ENCODE data around the gene PDGFA.

PDGFA gene

GRCh38 chr7:491958-492713 lies 27.5 kb downstream of the PDGFA start:
- no peak for DNase-seq (ENCODE audit: low read depth in 1 of 2, low spot score in 1 of 2)

- no peak for DNase-seq (ENCODE audit: low read depth in 1 of 2, low spot score in 1 of 2)
Observed at GRCh38 chr7:491292-491957, 28.2 kb downstream of the PDGFA start.

- DNase-seq (ENCODE audit: low read depth in 1 of 2, low spot score in 1 of 2): no peak
Observed at GRCh38 chr7:490461-491291, 29.0 kb downstream of the PDGFA start.

- DNase-seq (ENCODE audit: low read depth in 1 of 2, low spot score in 1 of 2): no peak
Observed at GRCh38 chr7:489876-490275, 29.8 kb downstream of the PDGFA start.

GRCh38 chr7:486216-486743 lies 33.4 kb downstream of the PDGFA start:
- no peak for DNase-seq (ENCODE audit: low read depth in 1 of 2, low spot score in 1 of 2)

- no peak for DNase-seq (ENCODE audit: low read depth in 1 of 2, low spot score in 1 of 2)
Observed at GRCh38 chr7:485188-486081, 34.2 kb downstream of the PDGFA start.

- DNase-seq (ENCODE audit: low read depth in 1 of 2, low spot score in 1 of 2): no peak
Observed at GRCh38 chr7:484356-485101, 35.1 kb downstream of the PDGFA start.

GRCh38 chr7:483656-484355 lies 35.8 kb downstream of the PDGFA start:
- no peak for DNase-seq (ENCODE audit: low read depth in 1 of 2, low spot score in 1 of 2)

- no peak for DNase-seq (ENCODE audit: low read depth in 1 of 2, low spot score in 1 of 2)
Observed at GRCh38 chr7:482521-483083, 37.0 kb downstream of the PDGFA start.

- no peak for DNase-seq (ENCODE audit: low read depth in 1 of 2, low spot score in 1 of 2)
Observed at GRCh38 chr7:481219-481930, 38.3 kb downstream of the PDGFA start.

GRCh38 chr7:480531-481218 lies 39.0 kb downstream of the PDGFA start:
- no peak for DNase-seq (ENCODE audit: low read depth in 1 of 2, low spot score in 1 of 2)

- no peak for DNase-seq (ENCODE audit: low read depth in 1 of 2, low spot score in 1 of 2)
Observed at GRCh38 chr7:479948-480499, 39.6 kb downstream of the PDGFA start.

GRCh38 chr7:479115-479947 lies 40.3 kb downstream of the PDGFA start:
- DNase-seq (ENCODE audit: low read depth in 1 of 2, low spot score in 1 of 2): no peak

GRCh38 chr7:477626-478220 lies 41.9 kb downstream of the PDGFA start:
- DNase-seq (ENCODE audit: low read depth in 1 of 2, low spot score in 1 of 2): no peak

GRCh38 chr7:476736-477360 lies 42.8 kb downstream of the PDGFA start:
- no peak for DNase-seq (ENCODE audit: low read depth in 1 of 2, low spot score in 1 of 2)

GRCh38 chr7:475951-476441 lies 43.6 kb downstream of the PDGFA start:
- DNase-seq (ENCODE audit: low read depth in 1 of 2, low spot score in 1 of 2): no peak

Measured in activated T-helper 1 cell treated with anti-CD3 and anti-CD28 coated beads, Interleukin-2, amount 50 U/mL, for 16 hours (primary cell).